ENCODE results near the gene C2CD4A. TPM values are rescaled to one million over a fixed set of nuclear protein-coding genes. Genes with fewer than 3 reads are reported as not detected.

The C2CD4A gene
- total RNA-seq, 2 donors from 2014 or later, result 0.14 to 0.20 TPM

DNA sequence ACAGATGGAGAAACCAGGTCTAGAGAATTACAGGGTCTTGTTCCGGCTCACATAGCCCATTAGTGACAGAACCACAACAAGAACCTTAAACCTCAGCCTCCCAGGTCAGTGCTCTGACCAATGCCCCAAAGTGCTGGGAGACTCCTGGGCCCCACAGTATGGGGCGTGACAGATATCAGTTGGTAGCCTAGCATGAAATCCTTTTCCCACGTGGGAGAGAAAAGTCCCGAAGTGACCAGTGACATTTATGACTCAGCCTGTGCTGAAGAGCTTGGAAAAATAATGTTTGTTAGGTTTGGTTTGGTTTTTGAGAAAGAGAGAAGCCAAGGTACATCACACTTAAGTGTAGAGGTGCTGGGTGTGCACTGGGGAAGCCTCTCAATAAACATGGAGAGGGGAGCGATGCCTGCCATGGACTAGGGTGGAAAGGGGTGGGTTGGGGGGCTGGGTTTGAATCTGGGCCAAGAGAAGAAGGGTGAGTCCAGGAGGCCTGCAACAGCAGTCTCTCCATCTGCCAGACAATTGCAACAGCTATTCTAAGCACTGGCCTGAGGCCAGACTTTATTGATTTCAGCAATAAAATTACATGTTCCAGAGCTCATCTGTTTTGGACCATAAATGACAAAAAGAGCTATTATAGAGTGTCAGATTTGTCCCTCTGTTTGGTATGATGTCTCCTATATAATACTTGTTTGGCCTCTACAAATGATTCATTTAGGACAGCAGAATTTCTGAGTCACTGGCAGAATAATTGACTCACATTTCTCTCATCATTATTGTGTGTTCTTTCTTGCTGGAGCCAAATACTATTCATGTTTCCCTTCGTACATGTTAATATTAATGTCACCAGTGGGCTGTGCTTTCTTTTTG is 43.4 kb downstream of the C2CD4A start:
- H3K27ac Mint-ChIP-seq, result peak overlapping the region; percentile 25 to 85
- peaks cover 0 to 3% of the 10 kb centered on the region in 2 donors for H3K9me3 Mint-ChIP-seq
- DNase-seq (ENCODE audit: low spot score in 2 of 2) (no peak), ATAC-seq (peak; percentile 82 to 95)
- no peaks in the 10 kb centered on the region for H3K36me3 Mint-ChIP-seq

DNA sequence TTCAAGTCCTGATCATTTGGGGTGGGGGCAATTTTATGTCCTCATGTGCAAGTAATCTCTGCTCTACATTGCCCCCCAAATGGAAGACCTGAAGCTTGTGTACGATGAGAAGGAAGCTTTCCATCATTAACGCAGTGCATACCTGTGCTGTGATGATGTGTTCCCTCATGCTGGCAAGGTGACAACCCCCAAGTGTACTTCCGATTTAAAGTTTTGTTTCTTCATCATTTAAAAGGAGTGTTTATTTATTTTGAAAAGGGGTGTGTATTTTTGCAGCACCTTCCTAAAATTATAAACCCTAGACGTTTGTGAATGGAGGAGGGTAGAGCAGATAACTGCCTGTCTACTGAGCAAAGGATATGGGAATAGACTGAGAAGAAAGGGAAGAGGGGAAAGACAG is 45.3 kb downstream of the C2CD4A start:
- no peak for DNase-seq (ENCODE audit: low spot score in 2 of 2)
- Mint-ChIP-seq H3K9me3 (peaks cover 0 to 3% of the 10 kb centered on the region in 2 donors), H3K27ac (peak overlapping the region in 1 of 2 donors; percentile 4), H3K36me3 (no peaks in the 10 kb centered on the region)
- no peak for ATAC-seq

DNA sequence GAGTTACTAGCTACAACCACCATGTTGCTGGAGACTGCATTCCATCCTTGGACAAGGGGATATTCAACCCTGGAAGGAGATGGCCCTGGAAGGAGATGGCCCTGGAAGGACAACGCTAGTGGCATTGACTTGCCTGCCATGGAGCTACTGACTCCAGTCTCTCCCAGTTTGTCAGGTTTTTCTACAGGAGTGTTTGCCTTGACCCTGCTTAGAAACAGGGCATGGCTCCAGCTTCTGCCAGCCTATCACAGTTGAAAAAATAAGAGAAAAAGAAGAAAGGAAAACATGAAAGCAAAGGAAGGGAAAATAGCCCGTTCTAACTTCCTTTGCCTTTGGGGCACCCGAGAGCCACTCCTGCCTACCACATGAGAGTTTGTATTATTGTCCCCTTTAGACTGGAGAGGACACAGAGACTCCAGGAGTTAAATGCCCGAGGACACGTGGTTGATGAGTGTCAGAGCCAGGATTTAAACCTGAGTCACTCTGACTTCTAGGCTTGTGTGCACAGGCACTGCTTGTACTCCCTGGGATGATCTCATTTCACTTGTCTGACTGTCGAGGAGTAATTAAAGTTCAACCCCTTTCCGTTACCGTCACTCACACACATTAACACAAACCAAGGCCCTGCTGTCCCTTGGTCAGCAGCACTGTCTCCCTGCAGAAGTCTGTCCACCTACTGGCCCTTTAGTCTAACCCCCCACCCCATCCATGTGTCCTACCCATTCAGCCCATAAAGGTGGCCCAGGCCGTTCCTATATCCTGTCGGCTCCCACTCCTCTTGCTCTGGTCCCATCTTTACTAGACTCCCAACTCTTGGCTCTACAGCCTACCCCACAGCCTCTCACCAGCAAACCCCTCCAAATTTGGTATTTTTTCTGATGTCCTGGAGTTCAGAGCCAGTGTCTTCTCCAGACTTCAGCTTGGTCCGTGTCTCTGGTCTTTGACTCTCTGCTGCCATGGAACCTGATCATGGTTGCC is 46.1 kb downstream of the C2CD4A start:
- peaks cover 0 to 3% of the 10 kb centered on the region in 2 donors for H3K9me3 Mint-ChIP-seq
- ATAC-seq, result peak in 1 of 2 donors; percentile 36
- H3K36me3 Mint-ChIP-seq, result no peaks in the 10 kb centered on the region
- peak overlapping the region in 1 of 2 donors; percentile 4 for H3K27ac Mint-ChIP-seq
- no peak for DNase-seq (ENCODE audit: low spot score in 2 of 2)

DNA sequence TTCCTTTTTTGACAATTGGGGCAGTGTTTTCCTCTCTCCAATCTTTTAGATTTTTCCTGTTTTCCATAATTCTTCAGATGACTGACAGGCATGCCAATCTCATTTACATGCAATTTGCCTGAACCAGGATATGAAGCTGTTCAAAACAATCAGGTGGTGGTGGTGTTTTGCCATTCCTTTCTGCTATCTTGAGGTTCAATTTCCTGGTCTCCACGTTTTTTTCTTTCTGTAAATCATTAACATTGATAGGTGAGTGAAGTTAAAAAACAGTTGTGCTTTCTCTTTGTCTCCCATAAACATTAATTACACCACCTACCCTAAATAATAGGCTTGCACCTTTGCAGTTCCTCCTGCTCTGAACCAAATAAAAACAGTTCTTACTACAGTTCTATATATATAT is 49.1 kb downstream of the C2CD4A start:
- Mint-ChIP-seq H3K36me3 (no peaks in the 10 kb centered on the region), H3K27ac (no peak overlapping the region), H3K9me3 (peaks cover 0 to 6% of the 10 kb centered on the region in 2 donors)
- ATAC-seq, result no peak
- DNase-seq (ENCODE audit: low spot score in 2 of 2), result no peak

DNA sequence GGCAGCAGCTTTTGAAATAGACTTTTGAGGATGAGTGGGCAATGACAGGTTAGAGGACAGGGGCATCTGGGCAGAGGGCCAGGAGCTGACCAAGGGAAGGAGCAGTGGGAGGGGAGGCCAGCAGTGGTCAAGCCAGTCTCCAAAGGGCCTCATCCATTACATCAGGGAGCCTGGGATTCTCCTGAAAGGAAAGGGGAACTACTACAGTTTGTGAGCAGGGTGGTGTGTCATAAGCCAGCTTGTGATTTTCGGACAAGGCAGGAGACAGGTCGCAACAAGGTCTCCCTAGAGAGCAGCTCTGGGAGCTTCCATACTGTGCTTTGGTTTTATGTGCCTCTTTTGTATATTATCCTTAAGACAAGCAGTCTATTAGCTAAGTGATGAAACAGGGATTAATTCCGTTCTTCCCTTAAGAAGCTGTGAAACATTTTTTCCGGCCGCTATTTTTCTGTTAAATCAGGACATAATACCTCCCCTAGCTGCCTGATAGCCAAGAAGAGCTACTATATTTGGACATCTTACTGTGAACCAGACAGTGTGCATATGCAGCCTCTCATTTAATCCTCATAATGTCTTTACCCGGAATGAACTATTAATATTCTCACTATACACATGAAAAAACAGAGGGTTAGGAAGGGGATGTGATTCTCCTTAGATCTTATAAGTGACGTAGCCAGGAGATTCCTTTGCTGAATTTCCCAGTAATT is 51.9 kb downstream of the C2CD4A start:
- DNase-seq (ENCODE audit: low spot score in 2 of 2), result no peak
- Mint-ChIP-seq H3K9me3 (peaks cover 0 to 3% of the 10 kb centered on the region in 2 donors), H3K27ac (peak overlapping the region; percentile 78 to 81), H3K36me3 (no peaks in the 10 kb centered on the region)
- ATAC-seq, result no peak

DNA sequence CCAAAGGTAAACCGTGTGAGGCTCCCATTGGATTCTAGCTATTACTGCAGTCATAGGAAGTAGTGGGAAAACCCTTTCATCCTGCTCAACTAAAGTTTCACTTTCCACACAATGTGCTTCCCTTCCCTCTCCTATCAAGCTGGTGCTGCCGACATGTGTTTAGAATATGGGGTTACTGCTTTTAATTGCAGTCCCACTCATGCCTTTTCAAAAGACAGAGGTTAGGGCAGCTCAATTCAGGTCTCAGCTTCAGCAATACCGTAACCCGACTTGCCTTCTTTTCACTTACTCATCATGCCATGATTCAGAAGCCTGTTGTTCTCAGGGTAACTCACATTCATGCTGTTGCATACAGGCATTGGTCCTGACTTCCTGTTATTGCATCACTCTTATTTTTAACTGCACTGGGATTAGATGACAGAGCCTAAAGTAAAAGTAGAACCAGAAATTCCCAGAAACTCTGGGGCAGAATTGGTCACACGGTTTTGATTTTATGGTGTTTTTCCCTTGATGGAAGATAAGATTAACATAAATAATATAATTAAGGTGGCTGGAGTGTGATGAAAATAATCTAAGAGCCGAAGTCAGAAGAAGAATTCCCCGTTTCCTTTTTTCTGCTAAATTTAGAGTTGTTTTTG is 52.6 kb downstream of the C2CD4A start:
- Mint-ChIP-seq H3K36me3 (no peaks in the 10 kb centered on the region), H3K27ac (peak overlapping the region; percentile 78 to 92), H3K9me3 (peaks cover 0 to 3% of the 10 kb centered on the region in 2 donors)
- ATAC-seq (peak; percentile 97 to 99), DNase-seq (ENCODE audit: low spot score in 2 of 2) (peak in 1 of 2 donors; percentile 35)

DNA sequence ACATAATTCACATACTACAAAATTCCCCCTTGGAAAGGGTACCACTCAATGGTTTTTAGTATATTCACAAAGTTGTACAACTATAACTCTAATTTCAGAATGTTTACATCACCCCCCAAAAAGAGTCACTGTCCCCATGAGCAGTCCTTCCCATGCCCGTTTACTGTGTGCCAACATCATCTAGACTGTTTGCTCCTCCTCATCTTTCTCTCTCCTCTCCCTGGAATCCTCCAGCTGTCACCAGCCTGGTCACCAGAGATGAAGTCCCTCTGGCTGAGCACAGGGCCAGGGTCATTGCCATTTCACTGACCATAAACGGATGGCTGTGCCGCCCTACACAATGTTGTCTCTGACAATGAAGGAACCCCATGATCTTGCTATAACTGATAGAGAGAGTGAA is 53.1 kb downstream of the C2CD4A start:
- ATAC-seq (no peak), DNase-seq (ENCODE audit: low spot score in 2 of 2) (no peak)
- Mint-ChIP-seq H3K9me3 (peaks cover 0 to 3% of the 10 kb centered on the region in 2 donors), H3K27ac (peak overlapping the region; percentile 78 to 92), H3K36me3 (no peaks in the 10 kb centered on the region)

Other genes with a start within 250 kb of the C2CD4A start
- 10 to 100 TPM; 59.4 to 61.0 TPM for gene VPS13C, start 6.5 kb upstream of the C2CD4A start, total RNA-seq
- under 1 TPM in 1 of 2 donors, not detected in 1; 0.16 TPM for gene C2CD4B, start 98.3 kb downstream of the C2CD4A start, total RNA-seq

Data from activated naive CD4-positive, alpha-beta T cell treated with anti-CD3 and anti-CD28 coated beads, Interleukin-2, amount 50 U/mL, for 72 hours (primary cell).